AML-193 (cell line): Measurements from ENCODE around the gene GABBR1.

Experiments used
- DNase-seq, 2 experiments: peaks; one replicate each; lab custom pipeline; 2025; lab: John Stamatoyannopoulos, UW

GABBR1 gene

GRCh38 chr6:29653452-29654038 is 20.6 kb upstream of the GABBR1 start:
- DNase-seq = peak; percentile 81

- DNase-seq = no peak
Observed at GRCh38 chr6:29652198-29652584, 19.2 kb upstream of the GABBR1 start.

GRCh38 chr6:29651413-29652197 is 18.6 kb upstream of the GABBR1 start:
- peak; percentile 68 to 76 for DNase-seq

- DNase-seq = peak; percentile 99
Observed at GRCh38 chr6:29649701-29650673, 17.0 kb upstream of the GABBR1 start.

GRCh38 chr6:29647927-29648642 is 15.1 kb upstream of the GABBR1 start:
- peak; percentile 49 to 60 for DNase-seq

GRCh38 chr6:29641430-29642148 is 8.6 kb upstream of the GABBR1 start:
- no peak for DNase-seq

- no peak for DNase-seq
Observed at GRCh38 chr6:29637247-29637646, 4.3 kb upstream of the GABBR1 start.

GRCh38 chr6:29633534-29633905 is 537 bp upstream of the GABBR1 start:
- DNase-seq = no peak

GRCh38 chr6:29631860-29632731 is 887 bp downstream of the GABBR1 start:
- DNase-seq = no peak

- DNase-seq = no peak
Observed at GRCh38 chr6:29631209-29631810, 1.7 kb downstream of the GABBR1 start.

GRCh38 chr6:29630315-29630714 is 2.7 kb downstream of the GABBR1 start:
- DNase-seq = no peak

- no peak for DNase-seq
Observed at GRCh38 chr6:29629571-29629970, 3.4 kb downstream of the GABBR1 start.

- DNase-seq = peak; percentile 22 to 40
Observed at GRCh38 chr6:29628419-29629281, 4.3 kb downstream of the GABBR1 start.

- no peak for DNase-seq
Observed at GRCh38 chr6:29627755-29628418, 5.1 kb downstream of the GABBR1 start.

GRCh38 chr6:29626948-29627754 is 5.8 kb downstream of the GABBR1 start:
- DNase-seq = no peak

- no peak for DNase-seq
Observed at GRCh38 chr6:29625337-29625930, 7.5 kb downstream of the GABBR1 start.

- DNase-seq = no peak
Observed at GRCh38 chr6:29624520-29624961, 8.4 kb downstream of the GABBR1 start.
